GM12878 (cell line): ENCODE measurements around the gene SWI5. TPM values are rescaled to one million over a fixed set of nuclear protein-coding genes. Genes with fewer than 3 reads are reported as not detected.

Experiments used
- ATAC-seq: fragments of 200-7000 bp; cut with Tn5 transposase; 3 replicates; pipeline ENCODE4 v1.9.1; 2020; ENCODE audit warnings: mild to moderate bottlenecking, moderate library complexity
- Bru-seq: library from RNA; stranded (reverse); fragments of 400-500 nt; gene quantifications from one replicate; lab custom pipeline; 2021; lab: Mats Ljungman, UMichigan
- BruChase-seq, 2 experiments: library from RNA; stranded (reverse); fragments of 400-500 nt; gene quantifications; one replicate each; lab custom pipeline; 2021; lab: Mats Ljungman, UMichigan
- BruUV-seq: library from RNA; stranded (reverse); fragments of 400-500 nt; replicated peaks from 2 replicates; lab custom pipeline; 2021; lab: Mats Ljungman, UMichigan
- CTCF ChIA-PET: fragments of 300-600 bp; sonication (Branson Sonifier 250); formaldehyde crosslinking; extraction: SDS; loops from one replicate; lab custom pipeline; 2021; ENCODE audit warnings: inconsistent platforms; lab: Yijun Ruan, JAX
- POLR2A ChIA-PET: fragments of 350-600 bp; formaldehyde crosslinking; extraction: SDS; loops from one replicate; lab custom pipeline; 2021; ENCODE audit warnings: inconsistent platforms; lab: Charles Lee
- RAD21 ChIA-PET: fragments of 300-600 bp; sonication (Branson Sonifier 250); formaldehyde crosslinking; loops from one replicate; lab custom pipeline; 2023; ENCODE audit warnings: antibody characterized with exemption; ENCODE audit not compliant: unreplicated experiment; lab: Charles Lee
- SMC1A ChIA-PET: fragments of 300-600 bp; sonication (Branson Sonifier 250); formaldehyde crosslinking; loops from one replicate; lab custom pipeline; 2023; ENCODE audit not compliant: unreplicated experiment, uncharacterized antibody; lab: Charles Lee
- DNase-seq: peaks from one replicate; pipeline ENCODE4 v3.0.0-alpha.2; 2011; ENCODE audit warnings: low read depth, low spot score
- FAIRE-seq: peaks from 3 replicates; lab custom pipeline; 2011; peaks lifted over from hg19 to GRCh38; lab: Jason Lieb, UNC
- H2AFZ ChIP-seq: 2 replicates; pipeline ENCODE4 v1.6.0; 2011; ENCODE audit warnings: low read depth, low read length, control low read depth; ENCODE audit not compliant: control insufficient read depth
- H3K27ac ChIP-seq: 2 replicates; pipeline ENCODE4 v1.5.1; 2011; ENCODE audit warnings: control low read depth; ENCODE audit not compliant: control insufficient read depth, insufficient read depth
- H3K27me3 ChIP-seq, 2 experiments: replicated peaks in 1 of 2; 2 replicates each; pipeline versions ENCODE4 v1.6.0 to v1.6.1; 2011; ENCODE audit warnings: low read length in 1 of 2; ENCODE audit not compliant: control insufficient read depth in 2 of 2, insufficient read depth in 2 of 2
- H3K36me3 ChIP-seq, 2 experiments: 2 replicates each; pipeline ENCODE4 v1.5.1; 2011; ENCODE audit warnings: low read length in 1 of 2; ENCODE audit not compliant: control insufficient read depth in 2 of 2, insufficient read depth in 2 of 2
- H3K4me1 ChIP-seq: 2 replicates; pipeline ENCODE4 v1.6.1; 2011; ENCODE audit warnings: mild to moderate bottlenecking, low read length, moderate library complexity, mixed read lengths; ENCODE audit not compliant: control insufficient read depth, insufficient read depth
- H3K4me2 ChIP-seq: 2 replicates; pipeline ENCODE4 v1.6.0; 2011; ENCODE audit warnings: control low read depth; ENCODE audit not compliant: control insufficient read depth, insufficient read depth
- H3K4me3 ChIP-seq: fragments of 200-600 bp; sonication (generic); 2 replicates; pipeline ENCODE4 v1.5.1; 2016
- H3K79me2 ChIP-seq: 2 replicates; pipeline ENCODE4 v1.6.0; 2011; ENCODE audit warnings: low read length; ENCODE audit not compliant: control insufficient read depth, insufficient read depth
- H3K9ac ChIP-seq: 2 replicates; pipeline ENCODE4 v1.8.0; 2011; ENCODE audit warnings: low read length, control low read depth, mixed read lengths; ENCODE audit not compliant: control insufficient read depth, insufficient read depth
- H3K9me3 ChIP-seq: replicated peaks from 3 replicates; pipeline ENCODE4 v1.5.1; 2011; ENCODE audit warnings: mild to moderate bottlenecking, low read length; ENCODE audit not compliant: control insufficient read depth, insufficient read depth
- H4K20me1 ChIP-seq: 2 replicates; pipeline ENCODE4 v1.6.0; 2011; ENCODE audit not compliant: control insufficient read depth, insufficient read depth
- ATF7 ChIP-seq: fragments of 450-650 bp; IDR thresholded peaks from 2 replicates; pipeline ENCODE4 v1.6.1; 2016; ENCODE audit warnings: low read depth, mild to moderate bottlenecking
- BACH1 ChIP-seq: fragments of 450-650 bp; IDR thresholded peaks from 2 replicates; pipeline ENCODE4 v1.6.1; 2017; ENCODE audit warnings: mild to moderate bottlenecking, borderline replicate concordance
- CREM ChIP-seq: IDR thresholded peaks from 2 replicates; pipeline ENCODE4 v1.6.1; 2014; ENCODE audit warnings: antibody characterized with exemption, low read depth
- IKZF1 ChIP-seq: fragments of 450-650 bp; conservative IDR thresholded peaks from 2 replicates; pipeline ENCODE4 v1.6.1; 2017; ENCODE audit warnings: antibody characterized with exemption, mild to moderate bottlenecking
- JUNB ChIP-seq: IDR thresholded peaks from 2 replicates; pipeline ENCODE4 v1.6.1; 2016; ENCODE audit warnings: antibody characterized with exemption, mild to moderate bottlenecking
- JUND ChIP-seq: IDR thresholded peaks from 2 replicates; pipeline ENCODE4 v1.6.1; 2012; ENCODE audit warnings: low read depth, mild to moderate bottlenecking, low read length, improper control_type of control experiment, moderate library complexity
- MYC ChIP-seq: IDR thresholded peaks from 2 replicates; pipeline ENCODE4 v1.6.1; 2011; ENCODE audit warnings: mild to moderate bottlenecking, low read length, moderate library complexity, inconsistent platforms; ENCODE audit not compliant: insufficient read depth, insufficient replicate concordance, insufficient read length, severe bottlenecking
- RB1 ChIP-seq: fragments of 450-650 bp; formaldehyde crosslinking; IDR thresholded peaks from 2 replicates; pipeline ENCODE4 v1.6.1; 2017; ENCODE audit warnings: mild to moderate bottlenecking, borderline replicate concordance
- SMAD1 ChIP-seq: fragments of 450-650 bp; IDR thresholded peaks from 2 replicates; pipeline ENCODE4 v1.6.1; 2018; ENCODE audit warnings: mild to moderate bottlenecking, low read depth; ENCODE audit not compliant: partially characterized antibody
- SMARCA5 ChIP-seq: fragments of 450-650 bp; IDR thresholded peaks from 2 replicates; pipeline ENCODE4 v1.6.1; 2017; ENCODE audit warnings: mild to moderate bottlenecking
- SREBF1 ChIP-seq: IDR thresholded peaks from 2 replicates; pipeline ENCODE4 v1.6.1; 2012; ENCODE audit warnings: mild to moderate bottlenecking, low read length
- STAT1 ChIP-seq: fragments of 450-650 bp; conservative IDR thresholded peaks from 2 replicates; pipeline ENCODE4 v1.6.1; 2014; ENCODE audit warnings: antibody characterized with exemption, mild to moderate bottlenecking
- TCF12 ChIP-seq: IDR thresholded peaks from 2 replicates; pipeline ENCODE4 v1.6.1; 2011; ENCODE audit warnings: low read depth, mild to moderate bottlenecking, low read length
- TCF3 ChIP-seq: IDR thresholded peaks from 2 replicates; pipeline ENCODE4 v1.6.1; 2012; ENCODE audit warnings: low read depth, mild to moderate bottlenecking, low read length, borderline replicate concordance; ENCODE audit not compliant: insufficient read depth
- YBX1 ChIP-seq: fragments of 450-650 bp; IDR thresholded peaks from 2 replicates; pipeline ENCODE4 v1.6.1; 2016; ENCODE audit warnings: antibody characterized with exemption
- ZBTB11 ChIP-seq: fragments of 450-650 bp; formaldehyde crosslinking; IDR thresholded peaks from 2 replicates; pipeline ENCODE4 v1.5.0; 2022; ENCODE audit warnings: mild to moderate bottlenecking, missing genetic modification characterization
- ZNF274 ChIP-seq: IDR thresholded peaks from one replicate; pipeline ENCODE4 v1.8.0; 2011; ENCODE audit not compliant: insufficient read length, insufficient read depth
- WGBS: methylation state at CpG from one replicate; pipeline ENCODE4 v1.1.6; 2016; ENCODE audit warnings: low lambda C conversion rate; ENCODE audit not compliant: insufficient replicate concordance, insufficient coverage; ENCODE audit errors: missing lambda C conversion rate; 5-methylcytosine and 5-hydroxymethylcytosine counted together
- in situ Hi-C: fragments of 300-500 bp; cut with MboI; formaldehyde crosslinking; loops from 9 replicates; pipeline ENCODE4 v1.14.3; 2018; ENCODE audit warnings: mixed read lengths
- intact Hi-C: fragments of 100-400 bp; cut with micrococcal nuclease; formaldehyde crosslinking; loops from one replicate; pipeline ENCODE4 v1.14.2; 2022; ENCODE audit not compliant: unreplicated experiment
- long read RNA-seq, 2 experiments: library from polyadenylated mRNA; unstranded; transcript quantifications; one replicate each; pipeline ENCODE4 v2.0.0, GENCODE V29; 2019 to 2020
- polyA minus RNA-seq, 3 experiments: library from RNA; depleted of rRNA, polyadenylated mRNA; stranded (reverse); fragments of >200 nt; gene quantifications; 2 replicates each; pipeline ENCODE4 v1.2.3, GENCODE V29; 2011
- polyA plus RNA-seq, 11 experiments: library from polyadenylated mRNA; depleted of rRNA in 4 of 11; unstranded in 6 of 11; stranded (reverse) in 5 of 11; fragments of >200 nt; fragmentation: Nextera tagmentation in 4 of 11; fragmentation: Illumina TruSeq in 1 of 11; extraction: Ambion mirVana in 4 of 11; extraction: Trizol in 1 of 11; gene quantifications; 1 replicate in 1 of 11; 2 replicates in 10 of 11; pipeline versions ENCODE4 v1.2.1 to v1.2.3, GENCODE V29; 2011 to 2016; ENCODE audit warnings: inconsistent platforms in 2 of 11, missing spikeins in 2 of 11, low read depth in 1 of 11
- total RNA-seq, 4 experiments: library from RNA; depleted of rRNA in 3 of 4; stranded (reverse); fragments of >200 nt in 3 of 4; fragmentation: Illumina TruSeq in 1 of 4; extraction: Trizol in 1 of 4; gene quantifications; 2 replicates each; pipeline versions ENCODE4 v1.2.1 to v1.2.3, GENCODE V29; 2013 to 2021

Gene SWI5
- 5.6 and 6.7 TPM in 2 replicates for total RNA-seq (2013; cell fraction: nucleolus; rRNA removed)
- total RNA-seq (2014; rRNA removed) (16.9 and 21.9 TPM in 2 replicates), total RNA-seq (2014; rRNA removed; fragmentation: Illumina TruSeq; extraction: Trizol) (15.2 and 16.8 TPM in 2 replicates), total RNA-seq (2021) (13.3 and 15.9 TPM in 2 replicates), polyA plus RNA-seq (2011; rRNA removed) (18.3 and 22.4 TPM in 2 replicates), polyA plus RNA-seq (2014; fragmentation: Illumina TruSeq; extraction: Trizol) (14.2 and 15.8 TPM in 2 replicates), polyA plus RNA-seq (2014; fragmentation: Nextera tagmentation; extraction: Ambion mirVana) (10 to 100 TPM; 14.8 to 19.3 TPM), polyA plus RNA-seq (2014; rRNA removed) (22.0 and 23.9 TPM in 2 replicates), polyA plus RNA-seq (2016; fragmentation: Nextera tagmentation; extraction: Ambion mirVana) (10 to 100 TPM; 31.4 to 36.2 TPM), polyA minus RNA-seq (2011; rRNA and poly(A)+ RNA removed) (8.1 and 11.1 TPM in 2 replicates), Bru-seq, nascent RNA (percentile 53 among the genes with signal in this experiment), BruChase-seq, experiment 1, labeled RNA remaining after a 6-hour chase (percentile 48 among the genes with signal in this experiment), BruChase-seq, experiment 2, labeled RNA remaining after a 2-hour chase (percentile 48 among the genes with signal in this experiment)
- 11.3 TPM for polyA plus RNA-seq (2011; ENCODE audit: low read depth)
- polyA plus RNA-seq (2011; cell fraction: cytosol; rRNA removed): 24.2 and 25.7 TPM in 2 replicates
- 7.5 and 11.9 TPM in 2 replicates for polyA plus RNA-seq (2011; cell fraction: nucleus; rRNA removed)
- polyA plus RNA-seq (2012): 18.5 and 19.7 TPM in 2 replicates
- 2.3 TPM in 1 of 2 replicates, not detected in the other for polyA minus RNA-seq (2011; cell fraction: cytosol; rRNA and poly(A)+ RNA removed)
- 0.97 and 2.8 TPM in 2 replicates for polyA minus RNA-seq (2011; cell fraction: nucleus; rRNA and poly(A)+ RNA removed)
- long read RNA-seq, experiment 1, partial matches to known transcripts: 0 of 3 reads
- long read RNA-seq, experiment 1, other reads (novel, unspliced or antisense): 0 of 3 reads
- long read RNA-seq, experiment 2, transcript SWI5-203 (5 exons, 763 nt): major isoform, 8 of 11 reads
- long read RNA-seq, experiment 2, partial matches to known transcripts: 2 of 11 reads
- long read RNA-seq, experiment 2, other reads (novel, unspliced or antisense): 0 of 11 reads

- Histone ChIP-seq H3K27me3 (no peaks in the 10 kb centered on the region), H2AFZ (peak within 1 kb of the TSS; percentile 89), H3K4me2 (peak within 1 kb of the TSS; percentile 97), H3K27ac (peak within 1 kb of the TSS; percentile 89), H3K4me1 (0 out of 2 replicates have a peak, but pooled peaks cover 4% of the 10 kb centered on the region), H3K36me3 (peaks cover 2 to 7% of the 10 kb centered on the region in 2 experiments), H3K4me3 (peak within 1 kb of the TSS; percentile 99), H3K9ac (peak within 1 kb of the TSS; percentile 95), H4K20me1 (no peaks in the 10 kb centered on the region), H3K9me3 (no peaks in the 10 kb centered on the region), H3K79me2 (peaks cover 20% of the 10 kb centered on the region)
- SMC1A ChIA-PET: interaction anchor here (0.9 to 1.2 kb wide), 4 partner anchors 16 to 116 kb away, joined by 3 to 5 read pairs (median 4); partner anchors contain the start of gene BBLN
- RAD21 ChIA-PET: interaction anchor here (0.9 to 1.0 kb wide), 2 partner anchors 19 to 148 kb away, joined by 3 to 4 read pairs; no protein-coding TSS in a partner anchor
- ATAC-seq (peak; percentile 98), DNase-seq (peak; percentile 99), FAIRE-seq (peak; percentile 97)
- CTCF ChIA-PET: interaction anchor here (0.5 to 1.5 kb wide), 2 partner anchors 65 to 1350 kb away, joined by 3 to 4 read pairs; partner anchors contain the start of gene NTMT1
- intact Hi-C loops: loop anchor here (1.0 kb wide), 1 partner anchor 46 kb away; the partner anchor contains the start of genes COQ4 and TRUB2
- BruUV-seq: no TSS peak
- POLR2A ChIA-PET: interaction anchor here (0.6 to 1.3 kb wide), 12 partner anchors 9 to 204 kb away, joined by 3 to 7 read pairs (median 3); partner anchors contain the start of gene URM1
- in situ Hi-C loops: no loop called here
- WGBS: under 1% methylated on average over 38 of the region's 38 CpGs
- TF ChIP-seq JUNB: no peak
- TF ChIP-seq RB1: peak; percentile 69; the same call in 1 of the 2 replicates
- no peak for TF ChIP-seq YBX1
- TF ChIP-seq SREBF1: no peak
- 0 out of 2 replicates have a peak, but pooled peaks have one; percentile 29 for TF ChIP-seq STAT1
- peak; percentile 50 for TF ChIP-seq SMAD1
- 0 out of 2 replicates have a peak, but pooled peaks have one; percentile 25 for TF ChIP-seq ATF7
- TF ChIP-seq JUND: no peak
- peak; percentile 49; the same call in 1 of the 2 replicates for TF ChIP-seq ZBTB11 (CRISPR knock-in tag)
- TF ChIP-seq BACH1: peak; percentile 86
- no peak for TF ChIP-seq ZNF274
- TF ChIP-seq TCF3: 0 out of 2 replicates have a peak, but pooled peaks have one; percentile 3
- peak; percentile 72 for TF ChIP-seq CREM
- peak; percentile 17; the same call in 1 of the 2 replicates for TF ChIP-seq TCF12
- TF ChIP-seq IKZF1: peak; percentile 82
- TF ChIP-seq MYC: peak; percentile 73
- peak; percentile 66; the same call in 1 of the 2 replicates for TF ChIP-seq SMARCA5
Measured at GRCh38 chr9:128276008-128276573, at the start of gene SWI5. SWI5 (plus strand) TSS chr9:128276276.
